NCI-H82 (cell line): ENCODE measurements around the gene PRKAG3.
"Not testable (repeated sequence)": the region's sequence is repeated elsewhere in the genome, so short reads cannot be mapped to it uniquely, and the experiment has no call there.

ENCODE experiments used
- DNase-seq: peaks from one replicate; lab custom pipeline; 2025; lab: John Stamatoyannopoulos, UW

PRKAG3 gene

GRCh38 chr2:218863021-218863520, 31.5 kb upstream of the PRKAG3 start:
- DNase-seq: no peak

- no peak for DNase-seq
Observed at GRCh38 chr2:218861645-218862318, 30.2 kb upstream of the PRKAG3 start.

GRCh38 chr2:218860950-218861381, 29.4 kb upstream of the PRKAG3 start:
- DNase-seq: peak; percentile 99

GRCh38 chr2:218859988-218860831, 28.6 kb upstream of the PRKAG3 start:
- DNase-seq: no peak

GRCh38 chr2:218859556-218859987, 28.0 kb upstream of the PRKAG3 start, which contains the start of gene WNT6:
Gene WNT6, plus strand, starts transcription at chr2:218859805. Its CDS starts 233 bp downstream, at chr2:218860038.
- no peak for DNase-seq

GRCh38 chr2:218858671-218859555, 27.3 kb upstream of the PRKAG3 start:
- DNase-seq: no peak

- no peak for DNase-seq
Observed at GRCh38 chr2:218858138-218858445, 26.5 kb upstream of the PRKAG3 start.

- no peak for DNase-seq
Observed at GRCh38 chr2:218857371-218858137, 26.0 kb upstream of the PRKAG3 start.

- DNase-seq: no peak
Observed at GRCh38 chr2:218856896-218857243, 25.3 kb upstream of the PRKAG3 start.

- no peak for DNase-seq
Observed at GRCh38 chr2:218856167-218856895, 24.7 kb upstream of the PRKAG3 start.

GRCh38 chr2:218855305-218856166, 23.9 kb upstream of the PRKAG3 start:
- no peak for DNase-seq

GRCh38 chr2:218854860-218855259, 23.3 kb upstream of the PRKAG3 start:
- no peak for DNase-seq

GRCh38 chr2:218853766-218854165, 22.2 kb upstream of the PRKAG3 start:
- DNase-seq: no peak

GRCh38 chr2:218852911-218853667, 21.5 kb upstream of the PRKAG3 start:
- DNase-seq: peak; percentile 86

- no peak for DNase-seq
Observed at GRCh38 chr2:218851286-218851685, 19.7 kb upstream of the PRKAG3 start.

- DNase-seq: no peak
Observed at GRCh38 chr2:218850796-218851195, 19.2 kb upstream of the PRKAG3 start.

- DNase-seq: no peak
Observed at GRCh38 chr2:218849721-218850120, 18.1 kb upstream of the PRKAG3 start.

GRCh38 chr2:218846963-218847362, 15.4 kb upstream of the PRKAG3 start:
- DNase-seq: not testable (repeated sequence)

- DNase-seq: not testable (repeated sequence)
Observed at GRCh38 chr2:218844334-218844733, 12.7 kb upstream of the PRKAG3 start.
